HG02571 (cell line): ENCODE data around the gene LYPLA2.

Source experiments
- ATAC-seq: cut with Tn5 transposase; IDR thresholded peaks from one replicate; pipeline ENCODE4 v1.9.1; 2021; ENCODE audit warnings: mild to moderate bottlenecking, moderate library complexity; ENCODE audit not compliant: unreplicated experiment

LYPLA2 gene

GRCh38 chr1:23790696-23791515 lies at the start of gene LYPLA2:
TSS of gene LYPLA2 (plus strand) at chr1:23791145. CDS start at chr1:23792683, 1,538 bp downstream.
- ATAC-seq: peak; percentile 80

DNA sequence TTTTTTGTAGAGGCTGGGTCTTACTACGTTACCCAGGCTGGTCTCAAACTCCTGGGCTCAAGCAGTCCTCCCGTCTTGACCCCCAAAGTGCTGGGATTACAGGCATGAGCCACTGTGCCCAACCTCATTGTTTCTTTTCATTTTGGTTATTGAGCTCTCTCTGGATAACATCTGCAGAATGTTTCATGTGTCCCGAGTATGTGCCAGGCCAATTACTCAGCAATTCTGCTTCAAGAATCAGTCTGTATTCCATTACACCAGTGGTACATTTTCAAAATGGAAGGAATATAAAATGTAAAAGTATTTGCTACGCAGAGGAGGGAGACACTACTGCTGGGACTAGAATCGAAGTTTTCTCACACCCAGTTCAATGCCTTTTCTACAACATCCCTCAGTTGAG lies 49.3 kb upstream of the LYPLA2 start:
- no peak for ATAC-seq

GRCh38 chr1:23742670-23743286 lies 48.2 kb upstream of the LYPLA2 start:
- peak; percentile 25 for ATAC-seq

GRCh38 chr1:23743287-23744152 lies 47.4 kb upstream of the LYPLA2 start, which contains the start of gene ELOA:
TSS of gene ELOA (plus strand) at chr1:23743471. CDS start at chr1:23743504, 33 bp downstream.
- peak; percentile 67 for ATAC-seq

GRCh38 chr1:23745515-23745914 lies 45.4 kb upstream of the LYPLA2 start:
- ATAC-seq: no peak

- ATAC-seq: no peak
Observed at GRCh38 chr1:23748016-23748415, 42.9 kb upstream of the LYPLA2 start.

GRCh38 chr1:23751050-23751814 lies 39.7 kb upstream of the LYPLA2 start:
- no peak for ATAC-seq

- ATAC-seq: no peak
Observed at GRCh38 chr1:23751815-23752200, 39.1 kb upstream of the LYPLA2 start.

- ATAC-seq: no peak
Observed at GRCh38 chr1:23752909-23753308, 38.0 kb upstream of the LYPLA2 start.

GRCh38 chr1:23756676-23757075 lies 34.3 kb upstream of the LYPLA2 start:
- no peak for ATAC-seq

DNA sequence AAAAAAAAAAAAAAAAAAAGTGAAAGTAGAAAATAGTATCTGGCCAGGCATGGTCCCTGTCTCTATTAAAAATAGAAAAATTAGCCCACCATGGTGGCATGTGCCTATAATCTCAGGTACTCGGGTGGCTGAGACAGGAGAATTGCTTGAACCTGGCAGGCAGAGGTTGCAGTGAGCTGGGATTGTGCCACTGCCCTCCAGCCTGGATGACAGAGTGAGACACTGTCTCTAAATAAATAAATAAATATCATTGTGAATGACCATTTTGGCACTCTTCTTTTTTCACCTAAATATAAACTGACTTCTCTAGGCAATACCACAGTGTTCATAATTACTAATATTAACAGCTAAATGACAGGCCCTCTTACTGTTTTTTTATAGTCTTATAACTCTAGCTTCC lies 33.1 kb upstream of the LYPLA2 start:
- ATAC-seq: no peak

DNA sequence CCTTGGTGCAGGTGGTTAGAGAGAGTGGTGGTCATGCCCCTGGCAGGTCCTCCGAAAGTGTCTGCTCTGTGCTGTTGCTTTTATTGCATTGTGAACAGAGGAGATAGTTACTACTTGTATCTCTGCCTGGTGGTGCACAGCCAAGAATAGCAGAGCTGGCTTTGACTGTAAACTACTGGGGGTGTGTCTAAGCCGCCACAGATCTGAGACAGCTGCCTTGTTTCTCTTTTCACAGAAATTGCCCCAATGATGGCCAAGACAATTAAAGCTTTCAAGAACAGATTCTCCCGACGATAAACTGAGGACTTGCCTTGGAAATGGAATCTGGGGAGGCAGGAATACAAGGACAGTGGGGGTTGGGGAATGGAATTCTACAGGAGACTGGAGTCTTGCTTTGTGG lies 31.7 kb upstream of the LYPLA2 start:
- no peak for ATAC-seq

DNA sequence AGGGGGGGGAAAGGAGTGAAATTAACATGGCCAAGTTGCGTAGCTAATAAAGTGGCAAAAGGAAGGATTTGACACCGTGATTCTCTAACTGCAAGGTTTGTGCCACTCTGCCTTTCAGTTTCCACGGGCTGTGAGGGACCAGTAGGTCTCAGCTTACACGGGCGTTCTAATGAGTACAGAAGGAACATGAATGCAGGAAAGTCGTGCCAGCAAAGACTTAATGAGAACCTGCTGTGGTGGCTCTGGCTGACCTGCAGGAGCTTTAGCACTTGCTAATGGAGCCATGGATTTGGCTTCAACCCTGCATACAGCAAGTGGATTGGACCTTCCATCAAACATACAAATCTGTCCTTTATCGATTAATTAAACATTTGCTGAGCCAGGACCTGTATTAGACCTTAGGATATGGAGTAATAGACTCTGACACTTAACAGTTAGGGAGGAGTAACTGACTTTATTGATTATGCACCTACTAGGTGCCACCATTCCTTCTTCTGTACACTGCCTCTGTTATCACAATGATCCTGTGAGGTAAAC lies 27.8 kb upstream of the LYPLA2 start:
- no peak for ATAC-seq

DNA sequence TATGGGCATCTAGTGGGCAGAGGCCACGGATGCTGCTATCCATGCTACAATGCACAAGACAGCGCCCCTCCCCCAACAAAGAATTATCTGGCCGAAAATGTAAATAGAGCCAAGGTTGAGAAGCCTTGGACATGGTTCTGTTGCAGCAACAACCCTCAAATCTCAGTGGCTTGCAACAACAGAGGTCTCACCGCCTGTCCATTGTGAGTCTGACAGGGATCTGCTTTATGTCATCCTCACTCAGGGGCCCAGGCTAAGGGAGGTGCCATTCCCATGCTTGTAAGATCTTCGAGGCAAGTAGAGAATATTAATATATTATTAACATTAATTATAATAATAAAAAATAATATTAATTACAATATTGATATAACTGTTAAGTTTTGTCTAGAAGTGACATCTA lies 22.2 kb upstream of the LYPLA2 start:
- no peak for ATAC-seq

GRCh38 chr1:23772049-23772853 lies 18.7 kb upstream of the LYPLA2 start:
- no peak for ATAC-seq

- ATAC-seq: no peak
Observed at GRCh38 chr1:23772854-23773242, 18.1 kb upstream of the LYPLA2 start.

GRCh38 chr1:23774174-23774880 lies 16.6 kb upstream of the LYPLA2 start:
- ATAC-seq: no peak

- ATAC-seq: no peak
Observed at GRCh38 chr1:23776217-23776616, 14.7 kb upstream of the LYPLA2 start.
